CMK (cell line): ENCODE data around the gene MCRIP1.

Source experiments
- DNase-seq: peaks from one replicate; pipeline ENCODE4 v3.0.0-alpha.2; 2010; ENCODE audit warnings: low read depth

Gene MCRIP1

DNA sequence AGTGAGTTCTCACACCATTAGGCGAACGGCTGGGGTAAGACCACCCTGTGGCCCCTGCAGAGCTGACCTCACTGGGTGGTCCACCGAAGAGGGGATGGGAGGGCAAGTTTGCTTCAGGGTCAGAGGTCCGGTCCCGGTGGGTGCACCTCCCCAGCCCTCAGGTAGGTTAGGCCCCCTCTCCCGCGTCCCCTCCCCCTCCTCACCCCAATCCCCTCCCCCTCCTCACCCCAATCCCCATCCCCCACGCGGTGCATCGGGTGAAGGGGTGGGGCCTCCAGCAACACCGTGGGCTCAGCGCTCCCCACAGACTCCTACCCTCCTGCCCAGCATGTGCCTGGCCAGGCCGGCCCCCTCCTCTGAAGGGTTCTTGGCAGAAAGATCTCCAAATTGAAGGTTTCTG, 13.4 kb downstream of the MCRIP1 start:
- no peak for DNase-seq

- DNase-seq, result no peak
These were observed 15.3 kb downstream of the MCRIP1 start for GRCh38 chr17:81817758-81818147.

DNA sequence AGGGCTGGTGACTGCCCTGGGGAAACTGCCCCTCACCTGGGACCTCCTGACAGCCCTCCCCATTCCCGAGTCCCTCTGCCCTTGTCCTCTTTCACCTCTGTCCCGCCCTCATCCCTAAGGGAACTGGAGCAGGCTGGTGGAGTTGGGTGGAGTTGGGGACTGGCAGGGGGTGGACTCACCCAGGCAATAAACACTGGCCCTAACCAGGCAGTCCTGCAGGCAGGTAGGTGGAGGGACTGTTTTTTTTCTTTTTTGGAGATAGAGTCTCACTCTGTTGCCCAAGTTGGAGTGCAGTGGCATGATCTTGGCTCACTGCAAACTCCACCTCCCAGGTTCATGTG, 17.5 kb downstream of the MCRIP1 start:
- no peak for DNase-seq

DNA sequence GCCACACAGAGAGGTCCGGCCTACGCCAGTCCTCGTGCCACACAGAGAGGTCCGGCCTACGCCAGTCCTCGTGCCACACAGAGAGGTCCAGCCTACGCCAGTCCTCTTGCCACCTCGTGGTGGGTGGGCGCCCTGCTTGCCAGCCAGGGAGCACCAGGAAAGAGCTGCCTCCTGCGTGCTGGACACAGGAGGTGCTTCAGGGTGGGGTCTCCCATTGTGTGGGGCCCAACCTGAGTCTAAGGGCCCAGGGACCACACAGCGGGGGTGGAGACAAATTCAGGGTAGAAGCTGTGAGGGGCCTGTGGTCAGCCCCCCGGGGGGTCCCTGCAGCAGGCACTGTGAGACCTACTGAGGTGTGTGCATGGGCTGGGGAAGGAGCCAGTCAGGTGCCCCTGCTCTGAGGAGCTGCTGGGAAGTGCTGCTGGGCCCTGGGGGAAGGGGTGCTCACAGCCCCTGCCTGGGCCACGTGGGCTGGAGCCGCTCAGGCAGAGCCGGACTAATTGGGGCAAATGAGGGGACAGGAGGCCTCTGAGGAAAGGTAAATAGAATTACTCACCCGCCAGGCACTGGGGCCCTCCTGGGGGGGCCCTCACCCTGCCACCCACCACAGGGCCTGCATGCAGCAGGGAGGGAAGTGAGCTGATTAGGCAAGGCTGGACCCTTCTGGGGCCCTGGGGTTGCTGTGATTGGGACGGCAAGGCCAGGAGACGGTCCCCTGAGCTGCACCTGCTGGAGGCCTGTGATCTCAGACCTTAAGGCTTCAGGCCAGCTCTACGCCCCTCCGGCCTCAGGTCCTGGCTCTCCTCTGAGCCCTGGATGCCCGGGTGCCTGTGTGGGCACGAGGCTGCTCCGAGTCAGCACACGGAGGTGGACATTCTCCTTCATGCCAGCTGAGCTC, 18.1 kb downstream of the MCRIP1 start:
- no peak for DNase-seq

GRCh38 chr17:81813861-81814683, 19.0 kb downstream of the MCRIP1 start:
- no peak for DNase-seq

- no peak for DNase-seq
These were observed 19.8 kb downstream of the MCRIP1 start for GRCh38 chr17:81813371-81813684.

DNA sequence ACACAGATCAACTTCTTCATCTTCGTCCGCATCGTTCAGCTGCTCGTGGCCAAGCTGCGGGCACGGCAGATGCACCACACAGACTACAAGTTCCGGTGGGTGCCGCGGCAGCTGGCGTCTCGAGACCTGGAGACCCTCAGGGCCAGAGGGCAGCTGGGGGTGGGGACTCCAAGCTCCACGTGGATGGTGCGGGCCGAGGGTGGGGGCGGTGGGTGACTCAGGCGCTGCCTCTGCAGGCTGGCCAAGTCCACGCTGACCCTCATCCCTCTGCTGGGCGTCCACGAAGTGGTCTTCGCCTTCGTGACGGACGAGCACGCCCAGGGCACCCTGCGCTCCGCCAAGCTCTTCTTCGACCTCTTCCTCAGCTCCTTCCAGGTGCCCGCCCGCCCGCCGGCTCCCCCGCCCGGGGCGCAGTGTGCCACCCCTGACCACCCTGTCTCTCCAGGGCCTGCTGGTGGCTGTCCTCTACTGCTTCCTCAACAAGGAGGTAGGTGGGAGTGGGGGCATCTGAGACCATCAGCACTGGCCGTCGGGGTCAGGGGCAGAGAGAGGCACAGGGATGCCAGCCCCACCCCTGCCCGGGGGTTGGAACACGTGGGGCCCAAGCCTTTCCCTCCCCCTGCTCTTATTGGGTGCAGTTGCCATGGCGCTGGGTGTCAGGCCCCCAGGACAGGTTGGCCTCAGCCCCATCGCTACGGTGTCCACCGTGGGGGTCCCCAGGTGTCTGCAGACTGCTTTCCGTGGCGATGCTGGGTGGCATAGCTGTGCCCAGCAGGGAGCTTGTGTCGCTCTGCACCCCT, 20.3 kb downstream of the MCRIP1 start:
- DNase-seq, result no peak

DNA sequence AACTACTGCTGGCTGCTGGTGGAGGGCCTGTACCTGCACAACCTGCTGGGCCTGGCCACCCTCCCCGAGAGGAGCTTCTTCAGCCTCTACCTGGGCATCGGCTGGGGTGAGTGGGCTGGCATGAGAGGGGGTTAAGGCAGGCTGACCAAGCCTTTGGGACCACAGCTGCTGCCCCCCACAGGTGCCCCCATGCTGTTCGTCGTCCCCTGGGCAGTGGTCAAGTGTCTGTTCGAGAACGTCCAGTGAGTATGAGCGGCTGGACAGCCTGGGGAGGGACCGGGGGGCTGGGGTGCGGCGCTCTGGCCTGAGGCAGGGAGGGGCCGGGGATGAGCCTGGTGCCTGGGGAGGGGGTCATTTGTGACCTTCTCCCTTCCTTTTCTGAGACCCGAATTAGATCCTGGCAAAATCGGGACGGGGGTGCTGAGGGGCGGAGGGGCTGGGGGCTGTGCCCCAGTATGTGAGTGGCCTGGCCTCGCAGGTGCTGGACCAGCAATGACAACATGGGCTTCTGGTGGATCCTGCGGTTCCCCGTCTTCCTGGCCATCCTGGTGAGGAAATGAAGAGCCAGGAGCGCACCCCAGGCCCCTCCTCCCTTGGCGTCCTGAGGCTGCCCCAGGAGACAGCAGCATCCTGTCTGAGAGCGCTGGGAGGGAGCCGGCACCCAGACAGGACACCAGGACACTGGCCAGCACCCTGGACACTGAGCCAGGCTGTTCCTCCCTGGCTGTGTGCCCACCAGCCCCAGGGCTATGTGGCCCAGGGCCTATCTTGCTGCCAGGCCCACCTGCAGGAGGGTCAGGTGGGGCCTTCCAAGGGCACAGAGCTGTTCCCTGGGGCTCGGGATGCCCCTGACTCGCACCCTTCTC, 21.2 kb downstream of the MCRIP1 start:
- DNase-seq, result no peak

GRCh38 chr17:81810892-81811704, 22.0 kb downstream of the MCRIP1 start:
- no peak for DNase-seq

DNA sequence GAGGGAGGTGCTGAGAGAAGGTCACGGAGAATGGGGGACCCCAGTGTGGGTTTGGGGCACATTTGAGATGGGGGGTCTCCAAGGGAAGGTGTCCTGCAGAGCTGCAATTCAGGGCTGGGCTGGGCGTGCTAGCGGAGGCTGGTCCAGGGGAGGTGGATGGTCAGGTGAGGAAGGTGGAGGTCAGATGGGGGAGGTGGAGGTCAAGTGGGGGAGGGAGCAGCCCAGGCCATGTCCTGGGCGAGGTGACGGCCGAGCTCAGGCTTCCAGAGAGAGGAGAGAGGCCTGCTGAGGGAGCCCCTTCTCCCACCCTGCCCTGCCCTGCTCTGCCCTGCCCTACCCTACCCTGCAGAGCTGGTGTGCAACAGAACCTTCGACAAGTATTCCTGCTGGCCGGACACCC, 22.6 kb downstream of the MCRIP1 start:
- no peak for DNase-seq

DNA sequence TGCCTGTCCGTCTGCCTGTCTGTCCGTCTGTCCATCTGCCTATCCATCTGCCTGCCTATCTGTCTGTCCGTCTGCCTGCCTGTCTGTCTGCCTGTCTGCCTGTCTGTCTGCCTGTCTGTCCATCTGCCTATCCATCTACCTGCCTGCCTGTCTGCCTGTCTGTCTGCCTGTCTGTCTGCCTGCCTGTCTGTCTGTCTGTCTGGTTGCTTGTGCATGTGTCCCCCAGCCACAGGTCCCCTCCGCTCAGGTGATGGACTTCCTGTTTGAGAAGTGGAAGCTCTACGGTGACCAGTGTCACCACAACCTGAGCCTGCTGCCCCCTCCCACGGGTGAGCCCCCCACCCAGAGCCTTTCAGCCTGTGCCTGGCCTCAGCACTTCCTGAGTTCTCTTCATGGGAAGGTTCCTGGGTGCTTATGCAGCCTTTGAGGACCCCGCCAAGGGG, 23.5 kb downstream of the MCRIP1 start:
- no peak for DNase-seq

- DNase-seq, result no peak
These were observed 24.1 kb downstream of the MCRIP1 start for GRCh38 chr17:81808778-81809555.

DNA sequence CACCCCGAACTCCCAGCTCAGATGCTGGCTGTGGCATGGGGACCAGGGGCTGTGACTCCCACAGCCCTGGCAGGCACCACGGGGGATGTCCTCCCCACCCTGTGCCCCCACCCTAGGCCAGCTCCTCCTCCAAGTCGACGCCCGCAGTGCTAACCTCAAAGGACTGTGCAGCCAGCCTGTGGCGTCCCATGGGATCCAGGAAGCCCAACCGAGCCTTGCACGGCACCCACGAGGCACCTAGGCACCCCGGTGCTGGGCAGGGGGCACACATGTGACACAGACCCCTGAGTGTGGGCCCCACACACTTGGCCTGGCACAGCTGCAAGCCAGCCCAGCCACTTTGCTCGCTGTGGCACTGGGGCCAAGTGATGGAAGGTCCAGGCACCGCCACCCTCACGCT, 25.3 kb downstream of the MCRIP1 start:
- no peak for DNase-seq

DNA sequence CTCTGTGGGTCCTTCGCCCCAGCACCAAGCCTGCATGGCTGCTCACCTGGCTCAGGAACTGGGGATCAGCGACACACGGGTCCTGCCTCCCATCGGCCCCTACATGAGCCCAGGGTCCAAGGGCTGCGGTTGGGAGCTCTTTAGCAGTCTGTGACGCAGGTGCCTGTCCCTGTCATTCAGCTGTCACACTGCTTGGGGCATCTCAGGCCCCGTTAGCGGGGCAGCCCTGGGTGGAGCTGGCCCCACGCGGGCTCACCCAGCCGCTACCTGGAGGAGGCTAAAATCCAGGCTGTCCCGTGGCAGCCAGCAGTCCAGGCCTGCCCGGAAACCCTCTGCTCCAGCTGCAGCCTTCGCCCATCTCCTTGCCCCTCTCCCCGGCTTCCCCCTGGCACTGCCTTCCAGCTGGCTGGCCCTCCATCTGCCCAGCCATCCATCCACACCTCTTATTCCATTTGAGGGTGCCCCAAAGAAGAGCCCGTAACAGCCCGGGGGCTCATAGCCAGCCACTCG, 25.8 kb downstream of the MCRIP1 start:
- no peak for DNase-seq

GRCh38 chr17:81806461-81807209, 26.5 kb downstream of the MCRIP1 start:
- no peak for DNase-seq

GRCh38 chr17:81805707-81806460, 27.2 kb downstream of the MCRIP1 start:
- no peak for DNase-seq

DNA sequence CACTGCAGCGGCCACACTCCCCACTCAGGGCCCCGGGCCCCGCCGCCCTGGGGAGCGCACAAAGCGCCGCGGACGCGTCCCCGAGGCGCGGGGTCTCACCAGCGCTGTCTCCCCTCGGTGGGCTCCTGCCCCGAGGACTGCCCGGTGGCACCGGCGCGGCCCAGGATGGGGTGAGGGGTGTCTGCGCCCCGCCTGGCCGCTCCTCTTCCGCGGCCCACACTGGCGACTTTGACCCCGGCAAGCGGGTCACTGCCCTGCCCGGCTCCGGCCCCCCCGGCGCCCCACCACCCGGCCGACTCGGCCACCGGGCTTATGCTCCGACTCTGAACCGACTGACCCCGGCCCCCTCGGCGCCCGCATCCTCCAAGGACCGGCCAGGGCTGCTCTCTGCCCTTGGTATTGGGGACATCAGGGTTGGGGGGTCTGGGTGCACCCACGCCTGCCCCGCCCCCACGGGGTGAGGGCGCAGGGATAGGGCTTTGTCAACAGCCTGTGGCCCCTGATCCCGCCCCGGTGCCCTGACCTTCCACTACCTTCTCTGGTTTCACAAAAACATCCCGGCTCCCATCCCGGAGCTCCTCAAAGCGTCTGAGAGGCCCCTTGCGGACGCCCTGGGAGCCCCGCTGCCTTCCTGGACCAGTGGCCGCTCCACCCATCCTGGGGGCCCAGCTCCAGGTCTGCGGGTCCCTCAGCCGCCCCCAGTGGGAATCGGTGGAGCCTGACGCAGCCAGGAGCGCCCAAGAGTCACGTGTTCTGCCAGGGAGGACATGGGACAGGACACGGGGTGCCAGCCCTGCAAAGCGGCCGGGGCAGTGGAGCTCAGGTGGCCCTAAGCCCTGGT, 28.3 kb downstream of the MCRIP1 start:
- DNase-seq, result no peak
